GM21717 (cell line): ENCODE measurements around the gene ARHGAP32.

Source experiments
- ATAC-seq: cut with Tn5 transposase; IDR thresholded peaks from one replicate; pipeline ENCODE4 v1.9.1; 2021; ENCODE audit warnings: mild to moderate bottlenecking, moderate library complexity; ENCODE audit not compliant: unreplicated experiment

The ARHGAP32 gene

DNA sequence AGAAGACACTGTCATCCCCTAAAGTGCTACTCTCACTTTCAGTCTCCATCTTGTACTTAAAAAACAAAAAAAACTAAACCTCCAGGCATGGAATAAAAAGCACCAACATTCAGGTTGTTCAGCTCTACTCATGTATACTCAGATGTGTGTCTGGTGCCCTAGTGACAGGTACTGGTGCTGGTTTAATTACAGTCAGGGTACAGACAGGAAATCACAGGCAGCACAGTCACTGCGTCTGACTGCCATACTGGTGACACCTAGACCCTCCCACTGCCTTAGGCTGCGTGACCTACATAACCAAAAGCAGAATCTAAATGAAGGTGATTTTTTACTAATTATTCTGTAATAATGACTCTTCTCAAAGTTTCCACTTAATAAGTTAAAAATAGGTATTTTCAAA is at the start of gene ARHGAP32:
Gene ARHGAP32 (minus strand): TSS at position 176 of the 400 bp plus-strand sequence. CDS start 127 bp downstream, at position 49.
- no peak for ATAC-seq

- ATAC-seq: no peak
Observed at GRCh38 chr11:129239207-129239606, 47.1 kb upstream of the ARHGAP32 start.

DNA sequence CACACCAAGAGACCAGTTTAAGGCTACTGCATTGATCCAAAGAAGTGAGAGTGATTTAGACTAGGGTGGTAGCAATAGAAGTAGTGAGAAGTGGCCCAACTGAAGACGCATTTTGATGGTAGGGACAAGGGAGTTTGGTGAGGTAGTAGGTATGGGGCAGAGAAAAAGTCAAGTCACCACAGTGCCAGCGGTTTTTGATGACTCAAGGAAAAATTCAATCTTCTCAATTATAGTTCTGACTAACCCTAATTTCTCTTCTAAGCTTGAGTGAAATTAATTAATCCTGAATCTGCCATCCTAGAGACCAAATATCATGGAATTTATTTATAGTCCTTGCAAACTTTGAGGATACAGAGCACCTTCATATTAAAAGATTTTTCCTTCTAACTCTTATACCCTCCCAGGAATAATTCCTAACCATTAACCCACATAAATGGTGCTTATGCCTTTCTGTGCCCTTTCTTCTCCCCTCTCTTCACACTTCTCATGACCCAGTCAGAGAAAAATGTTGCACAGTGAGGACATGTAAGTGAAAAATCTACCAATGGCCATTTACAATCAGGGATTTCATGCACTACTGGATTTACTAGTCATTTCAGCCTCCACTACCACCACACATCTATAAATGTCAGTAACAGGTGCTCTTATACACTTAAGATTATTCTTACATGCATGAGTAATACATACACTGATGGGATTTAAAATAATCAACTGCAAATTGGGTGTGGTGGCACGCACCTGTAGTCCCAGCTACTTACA is 45.9 kb upstream of the ARHGAP32 start:
- no peak for ATAC-seq

DNA sequence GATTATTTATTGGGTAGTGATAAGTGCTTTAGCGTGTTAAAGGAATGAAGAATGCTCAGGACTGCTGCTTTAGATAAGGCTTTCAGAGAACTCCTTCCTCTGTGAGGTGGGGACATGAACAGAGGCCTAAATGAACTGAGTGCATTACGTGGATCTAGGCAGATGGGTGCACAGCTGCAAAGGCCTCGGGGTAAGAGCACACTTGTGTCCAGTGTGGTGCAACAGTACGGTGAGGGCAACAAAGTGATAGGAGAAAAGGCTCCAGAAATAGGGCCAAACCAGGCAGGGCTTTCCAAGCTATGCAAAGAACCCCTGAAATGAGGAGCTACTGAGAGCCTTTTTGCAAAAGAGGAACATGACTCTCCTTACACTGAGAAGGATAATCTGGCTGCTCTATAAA is 45.3 kb upstream of the ARHGAP32 start:
- ATAC-seq: no peak

- ATAC-seq: no peak
Observed at GRCh38 chr11:129236850-129237249, 44.7 kb upstream of the ARHGAP32 start.

DNA sequence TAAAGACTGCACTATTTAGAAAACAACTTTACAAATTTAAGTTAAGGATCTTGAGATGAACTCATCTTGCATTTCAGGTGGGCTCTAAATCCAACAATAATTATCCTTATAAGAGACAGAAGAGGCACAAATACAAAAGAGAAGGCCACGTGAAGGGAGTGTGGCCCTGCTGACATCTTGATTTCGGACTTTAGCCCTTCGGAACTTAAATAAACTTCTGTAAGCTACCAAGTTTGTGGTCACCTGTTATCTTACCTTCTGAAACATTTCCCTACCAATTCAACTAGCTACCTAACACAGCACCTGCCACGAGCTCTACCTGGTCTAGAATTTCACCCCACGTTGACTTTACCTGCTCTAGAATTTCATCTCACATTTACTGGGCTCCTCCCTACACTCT is 42.9 kb upstream of the ARHGAP32 start:
- ATAC-seq: no peak

DNA sequence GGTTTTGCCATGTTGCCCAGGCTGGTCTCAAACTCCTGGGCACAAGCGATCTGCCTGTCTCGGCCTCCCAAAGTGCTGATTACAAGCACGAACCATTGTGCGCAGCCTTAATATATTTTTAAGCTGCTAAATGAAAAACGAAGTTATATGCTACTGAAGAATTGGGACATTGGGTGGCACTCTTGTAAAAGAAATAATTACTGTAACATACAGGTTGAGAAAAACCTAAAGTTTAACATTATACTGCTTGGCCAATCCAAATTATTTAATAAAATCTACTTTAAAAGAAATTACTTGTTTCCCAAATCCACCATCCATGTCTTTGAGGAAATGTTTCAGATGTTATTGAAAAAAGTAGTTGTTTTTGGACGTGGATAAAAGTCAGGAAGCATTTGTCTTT is 37.9 kb upstream of the ARHGAP32 start:
- ATAC-seq: no peak

GRCh38 chr11:129226207-129226798 is 34.2 kb upstream of the ARHGAP32 start:
- ATAC-seq: no peak

GRCh38 chr11:129225190-129225589 is 33.1 kb upstream of the ARHGAP32 start:
- no peak for ATAC-seq

DNA sequence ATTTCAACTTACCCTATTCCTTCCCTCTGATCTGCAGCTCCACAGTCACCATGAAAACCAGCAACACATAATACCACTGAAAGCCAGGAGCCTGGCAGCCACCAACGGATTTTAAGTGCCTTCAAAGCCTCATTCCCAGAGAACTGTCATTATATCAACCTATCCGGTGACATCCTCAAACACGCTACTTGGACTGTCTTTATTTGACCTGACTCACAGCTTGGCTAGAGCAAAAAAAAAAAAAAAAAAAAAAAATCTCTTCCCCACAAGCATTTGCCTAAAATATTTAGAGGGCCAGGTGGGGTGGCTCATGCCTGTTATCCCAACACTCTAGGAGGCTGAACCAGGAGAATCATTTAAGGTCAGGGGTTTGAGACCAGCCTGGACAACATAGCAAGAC is 32.4 kb upstream of the ARHGAP32 start:
- ATAC-seq: no peak

- ATAC-seq: no peak
Observed at GRCh38 chr11:129223701-129224149, 31.6 kb upstream of the ARHGAP32 start.

DNA sequence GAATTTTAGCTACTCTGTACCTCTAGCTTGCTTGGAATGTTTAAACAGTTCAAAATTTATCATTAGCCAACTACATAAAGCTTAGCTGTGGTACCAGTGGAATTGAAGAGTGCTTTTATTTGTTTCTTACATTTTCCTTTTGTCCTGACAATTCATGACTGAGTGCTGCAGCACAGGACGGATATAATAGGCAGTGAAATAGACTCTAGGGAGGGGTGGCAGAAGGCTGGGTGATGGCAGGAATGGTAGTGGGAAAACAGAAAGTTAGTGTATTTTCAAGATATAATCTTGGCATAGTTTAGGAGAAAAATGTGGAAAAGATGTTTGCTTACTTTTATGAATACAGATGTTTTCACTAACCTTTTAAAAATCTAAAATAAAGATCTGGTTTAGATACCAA is 31.1 kb upstream of the ARHGAP32 start:
- no peak for ATAC-seq

GRCh38 chr11:129222158-129222557 is 30.0 kb upstream of the ARHGAP32 start:
- no peak for ATAC-seq

- no peak for ATAC-seq
Observed at GRCh38 chr11:129215506-129216245, 23.6 kb upstream of the ARHGAP32 start.

- ATAC-seq: no peak
Observed at GRCh38 chr11:129214710-129215295, 22.7 kb upstream of the ARHGAP32 start.

DNA sequence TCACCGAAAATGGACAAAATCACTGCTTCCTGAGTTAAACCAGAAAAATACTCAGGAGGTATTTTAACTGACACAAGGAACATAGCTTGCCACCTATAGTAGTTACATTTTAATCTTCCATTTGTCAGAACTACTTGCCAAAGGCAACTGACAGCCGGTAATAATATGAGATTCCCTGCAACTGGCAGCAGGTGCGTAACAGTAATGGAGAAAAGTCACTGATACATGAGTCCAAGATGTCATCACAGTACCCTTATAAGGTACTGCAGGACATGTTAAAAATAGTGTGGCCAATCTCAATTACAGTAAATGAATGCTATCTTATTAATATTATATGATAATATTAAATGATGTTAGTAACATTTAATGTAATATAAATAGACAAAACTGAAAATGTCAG is 21.1 kb upstream of the ARHGAP32 start:
- ATAC-seq: no peak

- no peak for ATAC-seq
Observed at GRCh38 chr11:129211397-129211796, 19.3 kb upstream of the ARHGAP32 start.

DNA sequence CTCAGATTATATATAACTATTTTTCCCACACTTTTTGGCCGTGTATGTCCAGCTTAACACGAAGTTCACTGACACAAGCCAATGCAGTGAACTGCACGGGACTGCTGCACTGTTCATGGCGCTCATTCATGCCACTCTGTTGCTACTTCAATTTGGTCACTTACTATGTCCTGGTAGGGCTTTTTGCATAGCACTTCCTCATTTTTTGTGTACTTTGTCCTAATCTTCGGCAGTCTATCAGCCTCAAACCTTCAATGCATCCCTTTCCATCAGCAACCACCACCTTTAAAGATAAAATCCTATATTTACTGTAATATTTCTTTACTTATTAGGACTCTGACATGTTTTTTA is 18.7 kb upstream of the ARHGAP32 start:
- ATAC-seq: no peak

- ATAC-seq: no peak
Observed at GRCh38 chr11:129209891-129210830, 18.0 kb upstream of the ARHGAP32 start.

DNA sequence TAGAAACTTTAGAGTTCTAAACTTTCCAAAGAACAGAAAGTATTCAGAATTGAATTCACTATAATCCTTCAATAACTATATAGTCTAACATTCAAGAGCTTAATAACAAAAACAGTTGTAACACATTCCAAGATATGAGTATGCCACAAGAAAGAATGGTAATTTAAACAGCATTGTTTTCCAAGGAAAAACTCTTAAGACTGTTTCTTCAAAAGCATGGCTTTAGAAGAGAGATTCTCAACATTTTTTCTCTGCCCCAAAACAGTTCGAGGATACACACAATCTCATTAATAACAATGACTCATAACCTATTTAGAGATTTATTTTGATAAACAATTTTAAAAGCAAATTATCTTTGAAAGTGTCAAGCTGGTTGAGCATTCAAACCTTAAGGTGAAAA is 16.7 kb upstream of the ARHGAP32 start:
- ATAC-seq: no peak
